Measurements from ENCODE around the gene FRMD4B.

- TF ChIP-seq EP300 (IDR thresholded peaks at IDR 0.05) (no peak), CTCF (IDR thresholded peaks at IDR 0.05) (no peak), POLR2A (IDR thresholded peaks at IDR 0.05) (no peak)
Measured at GRCh38 chr3:69204315-69204957, 181.5 kb downstream of the FRMD4B start.

Data from ovary (tissue), 3 donors.